Suprapubic skin (tissue), 3 donors: ENCODE measurements around the gene TBC1D16.

Experiments
- CTCF ChIP-seq, 2 donors: fragments of 200-600 bp in 1 of 2; fragments of 450-650 bp in 1 of 2; sonication (generic) in 1 of 2; IDR thresholded peaks; one replicate each; pipeline ENCODE4 v1.5.1; 2016 to 2019; ENCODE audit warnings: antibody characterized with exemption in 2 of 2, mild to moderate bottlenecking in 1 of 2, moderate library complexity in 1 of 2
- POLR2A ChIP-seq, 2 donors: fragments of 450-650 bp; IDR thresholded peaks; one replicate each; pipeline ENCODE4 v1.6.1; 2017; ENCODE audit warnings: antibody characterized with exemption in 2 of 2, mild to moderate bottlenecking in 2 of 2, moderate library complexity in 2 of 2

- TF ChIP-seq CTCF (IDR thresholded peaks at IDR 0.05) (no peak), POLR2A (IDR thresholded peaks at IDR 0.05) (no peak)
Observed at GRCh38 chr17:80021600-80021999, 14.1 kb downstream of the TBC1D16 start.
